B cell (primary cell): Measurements from ENCODE around the gene TRIM60.

Experiments used
- CTCF ChIP-seq: fragments of 200-600 bp; IDR thresholded peaks from one replicate; pipeline ENCODE4 v1.8.0; 2022; ENCODE audit warnings: antibody characterized with exemption, mild to moderate bottlenecking
- EZH2 ChIP-seq: IDR thresholded peaks from 2 replicates; pipeline ENCODE4 v1.6.1; 2012; ENCODE audit warnings: borderline replicate concordance, low read depth, mild to moderate bottlenecking, moderate library complexity, low read length; ENCODE audit not compliant: insufficient read depth, poor library complexity, severe bottlenecking

- TF ChIP-seq CTCF, result no peak
- no peak for TF ChIP-seq EZH2
These were observed 29.1 kb downstream of the TRIM60 start for GRCh38 chr4:165060938-165061337.
